Measurements from ENCODE around the gene BDKRB2. TPM values are rescaled to one million over a fixed set of nuclear protein-coding genes. Genes with fewer than 3 reads are reported as not detected.

Gene BDKRB2
- total RNA-seq, 1 experiment from 2014 or later, result 0.15 TPM

DNA sequence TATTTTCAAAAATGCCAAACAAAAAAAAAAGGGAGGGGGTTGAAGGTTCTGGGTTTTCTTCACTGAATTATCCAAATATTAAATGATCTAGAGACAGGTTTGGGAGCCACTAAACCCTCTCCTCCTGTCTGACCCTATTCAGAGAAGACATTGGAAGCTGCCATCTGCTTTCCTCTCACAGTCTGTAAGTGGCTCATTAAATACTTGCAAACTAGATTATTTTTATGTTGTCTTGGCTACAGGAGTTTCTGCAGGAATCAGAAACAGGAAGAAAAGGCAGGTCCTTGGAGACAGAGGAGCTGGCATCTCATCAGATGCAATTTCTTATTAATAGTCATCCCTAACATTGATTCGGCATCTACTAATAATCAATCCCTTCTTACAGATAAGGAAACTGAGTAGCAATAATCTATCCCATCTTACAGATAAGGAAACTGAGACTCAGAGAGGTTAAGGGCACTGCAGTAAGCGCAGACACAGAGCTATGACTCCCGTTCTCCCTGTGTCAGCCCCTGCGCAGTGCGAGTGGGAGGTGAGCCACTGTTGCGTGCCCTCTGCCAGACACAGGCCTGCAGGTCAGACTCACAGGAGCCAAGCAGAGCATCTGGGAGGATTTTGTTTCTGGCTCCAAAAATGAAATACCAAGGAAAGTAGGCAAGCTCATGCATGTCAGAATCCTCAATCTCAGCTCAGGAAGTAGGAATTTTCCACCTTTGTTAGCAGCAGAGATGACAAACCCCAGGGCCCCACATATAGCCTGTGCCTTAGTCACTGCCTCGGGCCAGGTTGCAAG, 11.0 kb downstream of the BDKRB2 start:
- Mint-ChIP-seq H3K9me3 (peaks cover 12 to 14% of the 10 kb centered on the region in 2 experiments), H3K27ac (no peak overlapping the region), H3K4me3 (no peak overlapping the region), H3K4me1 (peaks cover 0 to 2% of the 10 kb centered on the region in 2 experiments; a peak in 2 of 4 replicates), H3K36me3 (ENCODE audit: insufficient read depth in 1 of 3, low read depth in 3 of 3) (peaks cover 0 to 14% (median 2%) of the 10 kb centered on the region in 3 experiments; a peak in 4 of 7 replicates), H3K27me3 (ENCODE audit: low read depth) (peaks cover 8% of the 10 kb centered on the region)
- Histone ChIP-seq H2AFZ (ENCODE audit: low read length) (no peak overlapping the region), H2BK20ac (ENCODE audit: low read depth, low read length, poor library complexity, severe bottlenecking) (no peak overlapping the region), H3K56ac (ENCODE audit: insufficient read length, low read depth, low read length) (no peak overlapping the region), H3K23me2 (ENCODE audit: insufficient read length, low read depth, low read length, poor library complexity, severe bottlenecking) (no peaks in the 10 kb centered on the region), H4K5ac (ENCODE audit: insufficient read length, low read depth, low read length) (no peak overlapping the region), H2BK120ac (ENCODE audit: low read depth, low read length, poor library complexity, severe bottlenecking) (no peak overlapping the region), H3K23ac (ENCODE audit: insufficient read length, low read depth, low read length) (no peak overlapping the region), H3K27me3 (ENCODE audit: insufficient read depth, low read length) (no peaks in the 10 kb centered on the region), H3K27ac (ENCODE audit: insufficient read length, low read depth, low read length) (no peak overlapping the region), H3K79me1 (ENCODE audit: insufficient read depth, low read depth, low read length, poor library complexity, severe bottlenecking) (no peaks in the 10 kb centered on the region), H4K20me1 (ENCODE audit: control insufficient read depth, insufficient read depth, insufficient read length) (no peaks in the 10 kb centered on the region), H3K9ac (ENCODE audit: extremely low read depth, insufficient read length, low read length) (no peak overlapping the region), H2BK5ac (ENCODE audit: insufficient read length, low read length) (no peak overlapping the region), H3T11ph (ENCODE audit: low read length) (no peak overlapping the region), H3K9me3 (ENCODE audit: control insufficient read depth, low read depth, low read length) (peaks cover 4% of the 10 kb centered on the region), H4K8ac (replicated peaks; ENCODE audit: insufficient read length, low read depth, low read length) (no peak overlapping the region), H2BK12ac (ENCODE audit: insufficient read length, low read depth, low read length) (no peak overlapping the region), H3K4me1 (ENCODE audit: insufficient read depth, low read length) (no peaks in the 10 kb centered on the region), H3K18ac (ENCODE audit: insufficient read length, low read depth, low read length) (no peak overlapping the region), H2BK15ac (ENCODE audit: low read depth, low read length) (no peak overlapping the region), H3K4ac (ENCODE audit: low read depth, low read length) (no peak overlapping the region), H3K79me2 (ENCODE audit: insufficient read depth, low read length) (no peaks in the 10 kb centered on the region), H3K14ac (ENCODE audit: insufficient read depth, low read length) (no peak overlapping the region), H2AK5ac (ENCODE audit: insufficient read length, low read length) (no peak overlapping the region), H3K4me2 (ENCODE audit: insufficient read depth, insufficient read length, low read length) (no peak overlapping the region), H4K91ac (ENCODE audit: insufficient read length, low read depth, low read length) (no peak overlapping the region)
- no peak for DNase-seq
- no peak for TF ChIP-seq CTCF (conservative IDR thresholded peaks at IDR 0.05)
- no CpG with 5 or more reads among the region's 7 CpGs for WGBS (ENCODE audit: extremely low coverage, insufficient read length, low lambda C conversion rate)
